A673 (cell line): ENCODE measurements around the gene OGA. TPM values are rescaled to one million over a fixed set of nuclear protein-coding genes. Genes with fewer than 3 reads are reported as not detected.

Source experiments
- BruUV-seq: library from RNA; stranded (reverse); fragments of 400-500 nt; replicated peaks from 2 replicates; lab custom pipeline; 2021; lab: Mats Ljungman, UMichigan
- CTCF ChIA-PET: fragments of 300-600 bp; sonication (Branson Sonifier 250); formaldehyde crosslinking; loops from one replicate; lab custom pipeline; 2022; ENCODE audit warnings: antibody characterized with exemption; lab: Charles Lee
- POLR2A ChIA-PET: fragments of 300-600 bp; sonication (Branson Sonifier 250); formaldehyde crosslinking; loops from one replicate; lab custom pipeline; 2022; ENCODE audit warnings: antibody characterized with exemption; ENCODE audit not compliant: low non-redundant PET; lab: Charles Lee
- DNase-seq: peaks from one replicate; pipeline ENCODE4 v3.0.0-alpha.2; 2015; ENCODE audit warnings: low spot score
- H3K27ac ChIP-seq: fragments of 200-600 bp; sonication (generic); 2 replicates; pipeline ENCODE4 v1.5.1; 2016; ENCODE audit warnings: mixed run types, low read depth, mild to moderate bottlenecking, mixed read lengths, antibody characterized with exemption, low read length; ENCODE audit not compliant: poor library complexity, severe bottlenecking
- H3K27me3 ChIP-seq: fragments of 200-600 bp; sonication (generic); replicated peaks from 2 replicates; pipeline ENCODE4 v1.6.1; 2017; ENCODE audit warnings: mixed run types, low read depth, mild to moderate bottlenecking, mixed read lengths, antibody characterized with exemption, low read length; ENCODE audit not compliant: insufficient read depth, poor library complexity
- H3K36me3 ChIP-seq: fragments of 200-600 bp; sonication (generic); 2 replicates; pipeline ENCODE4 v1.6.1; 2016; ENCODE audit warnings: mixed run types, mild to moderate bottlenecking, mixed read lengths, antibody characterized with exemption, low read length; ENCODE audit not compliant: insufficient read depth, poor library complexity, severe bottlenecking
- H3K4me1 ChIP-seq: fragments of 200-600 bp; sonication (generic); 2 replicates; pipeline ENCODE4 v1.6.1; 2017; ENCODE audit warnings: mixed run types, mild to moderate bottlenecking, mixed read lengths, antibody characterized with exemption, low read length; ENCODE audit not compliant: insufficient read depth, poor library complexity, severe bottlenecking
- H3K4me3 ChIP-seq: fragments of 200-600 bp; sonication (generic); 2 replicates; pipeline ENCODE4 v1.5.1; 2016; ENCODE audit warnings: low read depth, mixed run types, mild to moderate bottlenecking, mixed read lengths, low read length; ENCODE audit not compliant: poor library complexity, severe bottlenecking
- H3K9me3 ChIP-seq: fragments of 200-600 bp; sonication (generic); 2 replicates; pipeline ENCODE4 v1.6.1; 2016; ENCODE audit warnings: mixed run types, low read depth, mild to moderate bottlenecking, mixed read lengths, antibody characterized with exemption, low read length; ENCODE audit not compliant: poor library complexity, severe bottlenecking
- EZH2 ChIP-seq: fragments of 200-600 bp; sonication (generic); IDR thresholded peaks from 2 replicates; pipeline ENCODE4 v1.6.1; 2017; ENCODE audit warnings: borderline replicate concordance, low read depth, mild to moderate bottlenecking, mixed read lengths, antibody characterized with exemption, low read length; ENCODE audit not compliant: poor library complexity, severe bottlenecking
- intact Hi-C: fragments of 100-400 bp; cut with micrococcal nuclease; formaldehyde crosslinking; loops from one replicate; pipeline ENCODE4 v1.10.0; 2022; ENCODE audit not compliant: unreplicated experiment
- total RNA-seq: library from RNA; stranded (reverse); gene quantifications from 2 replicates; pipeline ENCODE4 v1.2.3, GENCODE V29; 2021
- TF ChIP-seq, protein P1 (sequence below): fragments of 300-800, 200-600 bp; sonication (generic); conservative IDR thresholded peaks from 2 replicates; pipeline ENCODE4 v1.5.1; 2017; ENCODE audit warnings: low read depth, mild to moderate bottlenecking, antibody characterized with exemption, low read length, moderate library complexity, mixed read lengths

Gene OGA
- total RNA-seq, 1 experiment from 2014 or later, result 109 TPM

DNA sequence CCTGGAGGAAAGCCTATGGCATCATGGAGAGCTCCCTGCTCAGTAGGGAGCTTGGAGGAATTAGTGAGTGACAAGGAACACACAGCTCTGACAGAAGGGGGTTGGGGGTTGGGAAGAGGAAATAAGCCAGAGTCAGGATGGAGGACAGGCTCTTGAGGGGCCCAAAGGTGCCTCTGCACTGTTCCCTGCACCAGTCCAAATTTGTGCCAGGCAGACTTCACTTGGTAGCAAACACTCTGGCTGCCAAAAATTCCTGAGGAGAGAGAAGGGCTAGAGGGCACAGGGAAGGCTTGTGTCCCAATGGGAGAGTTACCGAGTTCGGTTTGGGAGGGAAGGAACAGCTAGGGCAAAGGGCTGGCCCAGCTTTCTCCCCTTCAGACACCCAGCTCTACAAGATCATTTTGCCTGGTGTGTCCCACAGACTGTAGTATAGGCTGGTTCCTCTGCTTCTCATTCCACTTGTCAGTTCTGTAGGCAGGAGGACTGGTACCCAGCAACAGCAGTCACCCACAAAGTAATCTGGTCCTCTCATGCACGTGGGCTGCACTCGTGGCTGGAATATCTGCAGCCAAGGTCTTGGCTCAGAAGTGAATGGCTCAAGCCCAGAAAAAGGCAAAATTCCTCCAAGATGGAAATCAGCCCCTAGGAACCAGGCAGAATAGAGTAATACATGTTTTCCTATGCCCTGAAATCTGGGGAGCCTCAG lies 33.3 kb upstream of the OGA start:
- no peak for DNase-seq
- H3K9me3 ChIP-seq, result no peaks in the 10 kb centered on the region
- no peak overlapping the region for H3K4me3 ChIP-seq
- no peak overlapping the region for H3K27ac ChIP-seq
- no peak for TF ChIP-seq EZH2
- TF ChIP-seq, protein P1, sequence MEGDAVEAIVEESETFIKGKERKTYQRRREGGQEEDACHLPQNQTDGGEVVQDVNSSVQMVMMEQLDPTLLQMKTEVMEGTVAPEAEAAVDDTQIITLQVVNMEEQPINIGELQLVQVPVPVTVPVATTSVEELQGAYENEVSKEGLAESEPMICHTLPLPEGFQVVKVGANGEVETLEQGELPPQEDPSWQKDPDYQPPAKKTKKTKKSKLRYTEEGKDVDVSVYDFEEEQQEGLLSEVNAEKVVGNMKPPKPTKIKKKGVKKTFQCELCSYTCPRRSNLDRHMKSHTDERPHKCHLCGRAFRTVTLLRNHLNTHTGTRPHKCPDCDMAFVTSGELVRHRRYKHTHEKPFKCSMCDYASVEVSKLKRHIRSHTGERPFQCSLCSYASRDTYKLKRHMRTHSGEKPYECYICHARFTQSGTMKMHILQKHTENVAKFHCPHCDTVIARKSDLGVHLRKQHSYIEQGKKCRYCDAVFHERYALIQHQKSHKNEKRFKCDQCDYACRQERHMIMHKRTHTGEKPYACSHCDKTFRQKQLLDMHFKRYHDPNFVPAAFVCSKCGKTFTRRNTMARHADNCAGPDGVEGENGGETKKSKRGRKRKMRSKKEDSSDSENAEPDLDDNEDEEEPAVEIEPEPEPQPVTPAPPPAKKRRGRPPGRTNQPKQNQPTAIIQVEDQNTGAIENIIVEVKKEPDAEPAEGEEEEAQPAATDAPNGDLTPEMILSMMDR, result no peak
- BruUV-seq, result no TSS peak
- intact Hi-C loops, result no loop called here
- ChIA-PET POLR2A (interaction anchor here (0.6 kb wide), 1 partner anchor 142 kb away, joined by 14 read pairs; no protein-coding TSS in a partner anchor), CTCF (no interaction called here)
- no peaks in the 10 kb centered on the region for H3K4me1 ChIP-seq
- no peaks in the 10 kb centered on the region for H3K27me3 ChIP-seq
- no peaks in the 10 kb centered on the region for H3K36me3 ChIP-seq

DNA sequence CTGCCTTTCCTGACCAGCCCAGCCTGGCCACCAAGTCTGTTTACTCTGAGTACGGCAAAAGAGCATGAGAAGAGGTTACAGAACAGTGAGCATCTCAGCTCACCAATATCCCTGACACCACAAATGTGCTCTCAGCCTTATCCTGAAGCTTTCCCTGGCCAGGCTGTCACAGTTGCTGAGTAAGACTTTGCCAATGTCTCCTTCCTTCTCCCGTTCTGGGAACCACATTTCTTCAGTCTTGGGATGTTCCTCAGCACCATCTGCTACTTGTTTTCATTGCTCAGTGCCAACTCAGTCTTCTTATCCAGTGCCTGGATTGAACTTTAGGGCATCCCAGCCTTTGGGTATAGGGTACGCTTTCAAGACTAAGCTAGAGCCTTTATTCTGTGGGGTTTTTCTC lies 32.5 kb upstream of the OGA start:
- intact Hi-C loops, result no loop called here

DNA sequence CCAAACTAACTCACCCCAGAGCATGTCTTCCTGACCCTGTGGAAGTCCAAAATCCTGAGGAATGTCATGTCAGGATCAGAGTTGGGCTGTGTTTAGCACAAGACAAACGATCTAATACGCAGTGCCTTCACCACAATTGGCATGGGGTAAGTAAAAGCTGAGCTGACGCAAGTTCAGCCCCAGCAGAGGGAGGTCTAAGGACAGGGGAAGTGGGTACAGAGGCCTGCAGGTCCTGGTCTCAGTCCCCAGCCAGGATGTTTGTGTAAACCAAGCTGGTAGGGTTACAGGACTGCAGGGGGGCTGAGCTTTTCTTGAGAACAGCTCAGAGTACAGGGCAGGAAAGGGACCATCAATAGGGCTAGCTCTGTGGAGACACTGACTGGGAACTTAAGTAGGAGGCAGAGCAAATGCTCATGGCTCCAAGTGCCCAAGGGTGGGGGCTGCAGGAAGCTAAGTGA lies 30.7 kb upstream of the OGA start:
- no TSS peak for BruUV-seq
- Histone ChIP-seq H3K4me1 (no peaks in the 10 kb centered on the region), H3K27ac (no peak overlapping the region), H3K9me3 (no peaks in the 10 kb centered on the region), H3K27me3 (no peaks in the 10 kb centered on the region), H3K4me3 (no peak overlapping the region), H3K36me3 (no peaks in the 10 kb centered on the region)
- CTCF ChIA-PET, result interaction anchor here (0.6 to 1.3 kb wide), 2 partner anchors 8 to 161 kb away, joined by 3 to 6 read pairs; no protein-coding TSS in a partner anchor
- intact Hi-C loops, result no loop called here
- DNase-seq, result no peak
- no peak for TF ChIP-seq EZH2
- TF ChIP-seq, protein P1, result no peak
- POLR2A ChIA-PET, result no interaction called here

More for the DNA sequence above, 32.5 kb upstream of the OGA start:
- Histone ChIP-seq H3K27me3 (no peaks in the 10 kb centered on the region), H3K4me1 (no peaks in the 10 kb centered on the region), H3K27ac (no peak overlapping the region), H3K36me3 (no peaks in the 10 kb centered on the region), H3K9me3 (no peaks in the 10 kb centered on the region), H3K4me3 (no peak overlapping the region)
- DNase-seq, result no peak
- POLR2A ChIA-PET, result no interaction called here
- no peak for TF ChIP-seq EZH2
- TF ChIP-seq, protein P1, result no peak
- CTCF ChIA-PET, result interaction anchor here (0.6 kb wide), 1 partner anchor 754 kb away, joined by 3 read pairs; no protein-coding TSS in a partner anchor
- BruUV-seq, result no TSS peak
